Tibial nerve (tissue), 4 donors: ENCODE results near the gene SMAD9. TPM values are rescaled to one million over a fixed set of nuclear protein-coding genes. Genes with fewer than 3 reads are reported as not detected.
A peak's percentile ranks its signal among the peaks of the same experiment; 100 is the strongest.

Experiments used
- DNase-seq, 2 donors: peaks; one replicate each; pipeline ENCODE4 v3.0.0-alpha.2; 2019; ENCODE audit warnings: low spot score in 2 of 2
- H3K27ac ChIP-seq, 4 donors: fragments of 200-600 bp; sonication (generic) in 3 of 4; one replicate each; pipeline ENCODE4 v1.5.1; 2017 to 2019; ENCODE audit warnings: mild to moderate bottlenecking in 1 of 4
- H3K27me3 ChIP-seq, 2 donors: fragments of 200-600 bp; sonication (generic) in 1 of 2; one replicate each; pipeline versions ENCODE4 v1.5.1 to v1.6.0; 2017 to 2019
- H3K36me3 ChIP-seq, 3 donors: fragments of 200-600 bp; sonication (generic); one replicate each; pipeline ENCODE4 v1.5.1; 2018 to 2019
- H3K4me1 ChIP-seq, 4 donors: fragments of 200-600 bp; sonication (generic) in 3 of 4; one replicate each; pipeline ENCODE4 v1.5.1; 2017 to 2019
- H3K4me3 ChIP-seq, 4 donors: fragments of 200-600 bp; sonication (generic) in 3 of 4; one replicate each; pipeline ENCODE4 v1.5.1; 2017 to 2019; ENCODE audit warnings: mild to moderate bottlenecking in 1 of 4, moderate library complexity in 1 of 4
- H3K9me3 ChIP-seq, 4 donors: fragments of 200-600 bp; sonication (generic) in 3 of 4; one replicate each; pipeline ENCODE4 v1.5.1; 2017 to 2019
- CTCF ChIP-seq, 5 experiments: fragments of 200-600 bp in 3 of 5; fragments of 450-650 bp in 2 of 5; sonication (generic) in 3 of 5; IDR thresholded peaks; one replicate each; pipeline ENCODE4 v1.5.1; 2016 to 2019; ENCODE audit warnings: antibody characterized with exemption in 5 of 5, mild to moderate bottlenecking in 3 of 5, moderate library complexity in 2 of 5
- EP300 ChIP-seq, 2 donors: sonication (generic); formaldehyde crosslinking; IDR thresholded peaks; one replicate each; pipeline ENCODE4 v1.6.1; 2017; ENCODE audit warnings: antibody characterized with exemption in 2 of 2, mild to moderate bottlenecking in 1 of 2
- POLR2A ChIP-seq, 2 donors: fragments of 450-650 bp; IDR thresholded peaks; one replicate each; pipeline ENCODE4 v1.6.1; 2017; ENCODE audit warnings: antibody characterized with exemption in 2 of 2, mild to moderate bottlenecking in 2 of 2, moderate library complexity in 2 of 2
- WGBS, 2 donors: methylation state at CpG; one replicate each; pipeline ENCODE4 v1.1.5; 2018; 5-methylcytosine and 5-hydroxymethylcytosine counted together
- total RNA-seq, 4 donors: library from RNA; depleted of rRNA; stranded (reverse); fragments of >200 nt; gene quantifications; one replicate each; pipeline ENCODE4 v1.1.0, GENCODE V29; 2016

The SMAD9 gene
- total RNA-seq, 4 donors from 2014 or later, result 13.8 to 20.4 (median 15.8) TPM

DNA sequence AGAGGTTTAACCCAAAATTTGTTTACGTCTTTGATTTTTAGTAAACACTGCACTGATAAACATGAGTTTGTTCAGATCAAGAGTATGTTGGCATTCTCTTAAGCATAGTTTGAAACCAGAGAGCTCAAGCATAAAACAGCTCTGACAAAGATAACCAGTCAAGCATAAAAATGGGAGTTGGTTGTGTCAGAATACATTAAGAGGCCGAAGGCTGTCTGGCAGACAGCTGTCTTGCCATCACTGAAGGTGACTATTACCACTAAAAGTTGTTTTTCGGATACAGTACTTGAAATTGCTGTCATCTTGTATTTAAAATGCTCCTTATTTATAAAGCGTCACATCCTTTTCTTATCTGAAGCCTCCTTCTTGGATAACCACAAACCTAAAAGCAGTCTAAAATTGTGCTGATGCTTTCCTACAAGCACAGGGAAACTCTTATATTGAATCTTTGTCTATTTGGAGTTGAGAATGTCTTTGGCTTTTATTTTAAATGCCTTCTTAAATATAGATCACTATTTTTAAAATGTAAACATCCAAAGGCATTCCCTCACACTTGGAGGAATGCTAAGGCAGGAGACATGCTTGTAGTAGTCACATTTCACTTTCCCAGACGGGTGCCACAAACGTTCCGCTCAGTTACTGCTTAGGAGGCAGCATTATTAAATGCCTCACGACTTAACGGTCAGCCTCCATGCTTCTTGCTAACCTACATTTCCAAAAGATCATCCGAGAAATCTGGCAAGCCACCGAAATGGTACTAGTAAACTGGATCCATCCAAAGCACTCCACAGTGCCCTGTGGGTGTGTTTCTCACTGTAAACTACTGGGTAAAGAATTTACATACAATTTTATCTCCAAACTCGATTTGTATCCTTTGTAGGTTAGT lies 1.5 kb downstream of the SMAD9 start:
- H3K36me3 ChIP-seq, result no peaks in the 10 kb centered on the region
- H3K9me3 ChIP-seq, result no peaks in the 10 kb centered on the region
- H3K27me3 ChIP-seq, result no peaks in the 10 kb centered on the region
- H3K4me3 ChIP-seq, result peak overlapping the region; percentile 48 to 88 (median 66)
- TF ChIP-seq POLR2A (IDR thresholded peaks at IDR 0.05) (no peak), EP300 (IDR thresholded peaks at IDR 0.05) (no peak), CTCF (IDR thresholded peaks at IDR 0.05) (no peak)
- WGBS, 2 donors, result 31 to 36% methylated on average over 12 of the region's 12 CpGs
- DNase-seq, result peak in 1 of 2 donors; percentile 18
- H3K27ac ChIP-seq, result peak overlapping the region in 3 of 4 donors; percentile 75 to 91 (median 76)
- peaks cover 0 to 20% (median 0%) of the 10 kb centered on the region in 4 donors for H3K4me1 ChIP-seq

DNA sequence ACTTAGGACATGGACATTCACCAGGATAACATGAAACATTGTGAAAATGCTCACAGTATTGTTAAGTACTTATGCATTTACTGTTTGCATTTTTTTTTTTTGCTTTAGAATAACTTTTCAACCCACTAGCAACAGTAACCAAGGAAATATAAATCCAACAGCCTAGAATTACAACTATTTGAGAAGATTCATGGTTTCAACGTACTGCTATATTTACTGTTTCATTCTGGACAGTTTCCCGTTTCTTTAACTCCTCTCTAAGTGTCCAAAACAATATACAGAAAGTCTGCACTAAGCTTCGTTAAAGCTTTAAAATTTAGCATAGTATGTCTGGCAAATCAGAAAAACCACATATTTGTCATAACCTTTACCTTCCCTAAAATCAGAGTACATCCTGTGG lies 2.7 kb downstream of the SMAD9 start:
- WGBS, 2 donors, result 76 to 78% methylated on average over 3 of the region's 3 CpGs
- H3K36me3 ChIP-seq, result no peaks in the 10 kb centered on the region
- no peak overlapping the region for H3K4me3 ChIP-seq
- DNase-seq, result no peak
- H3K9me3 ChIP-seq, result no peaks in the 10 kb centered on the region
- H3K27me3 ChIP-seq, result no peaks in the 10 kb centered on the region
- no peak for TF ChIP-seq CTCF (IDR thresholded peaks at IDR 0.05)
- TF ChIP-seq EP300 (IDR thresholded peaks at IDR 0.05), result no peak
- no peak for TF ChIP-seq POLR2A (IDR thresholded peaks at IDR 0.05)
- H3K4me1 ChIP-seq, result peaks cover 0 to 20% (median 0%) of the 10 kb centered on the region in 4 donors
- H3K27ac ChIP-seq, result no peak overlapping the region

- Histone ChIP-seq H3K9me3 (no peaks in the 10 kb centered on the region), H3K27me3 (no peaks in the 10 kb centered on the region), H3K36me3 (no peaks in the 10 kb centered on the region), H3K27ac (no peak overlapping the region), H3K4me3 (no peak overlapping the region), H3K4me1 (peaks cover 0 to 20% (median 0%) of the 10 kb centered on the region in 4 donors)
- no peak for DNase-seq
- TF ChIP-seq CTCF (IDR thresholded peaks at IDR 0.05), result no peak
- no peak for TF ChIP-seq POLR2A (IDR thresholded peaks at IDR 0.05)
- TF ChIP-seq EP300 (IDR thresholded peaks at IDR 0.05), result no peak
- 55 to 70% methylated on average over 6 of the region's 6 CpGs for WGBS, 2 donors
Measured at GRCh38 chr13:36915896-36916640, 4.0 kb downstream of the SMAD9 start.

- Histone ChIP-seq H3K27ac (no peak overlapping the region), H3K4me1 (peaks cover 0 to 15% (median 0%) of the 10 kb centered on the region in 4 donors)
- DNase-seq, result no peak
Measured at GRCh38 chr13:36915106-36915505, 4.9 kb downstream of the SMAD9 start.

More at GRCh38 chr13:36915106-36915505, 4.9 kb downstream of the SMAD9 start:
- H3K4me3 ChIP-seq, result no peak overlapping the region
- no peaks in the 10 kb centered on the region for H3K9me3 ChIP-seq
- TF ChIP-seq EP300 (IDR thresholded peaks at IDR 0.05) (no peak), POLR2A (IDR thresholded peaks at IDR 0.05) (no peak), CTCF (IDR thresholded peaks at IDR 0.05) (no peak)
- H3K27me3 ChIP-seq, result no peaks in the 10 kb centered on the region
- WGBS, 2 donors, result 68% methylated on average over 5 of the region's 5 CpGs
- H3K36me3 ChIP-seq, result no peaks in the 10 kb centered on the region
